SU-DHL-6 (cell line): ENCODE results near the gene NAIF1.

Experiments
- H2AFZ ChIP-seq: fragments of 200-600 bp; sonication (generic); 2 replicates; pipeline ENCODE4 v1.6.1; 2014; ENCODE audit warnings: low read depth, mild to moderate bottlenecking, moderate library complexity, mixed read lengths, antibody characterized with exemption, low read length; ENCODE audit not compliant: severe bottlenecking
- H3F3A ChIP-seq: fragments of 200-600 bp; shearing (Covaris generic); 2 replicates; pipeline ENCODE4 v1.6.0; 2016; ENCODE audit warnings: antibody characterized with exemption, mild to moderate bottlenecking; ENCODE audit not compliant: insufficient read depth
- H3K27ac ChIP-seq: fragments of 200-600 bp; sonication (generic); 2 replicates; pipeline ENCODE4 v1.5.1; 2016; ENCODE audit warnings: low read depth, mild to moderate bottlenecking, low read length, moderate library complexity, mixed read lengths
- H3K27me3 ChIP-seq: fragments of 200-600 bp; sonication (generic), shearing (Covaris generic); 2 replicates; pipeline ENCODE4 v1.6.0; 2014; ENCODE audit warnings: mild to moderate bottlenecking, low read length
- H3K36me3 ChIP-seq: fragments of 200-600 bp; sonication (generic); 2 replicates; pipeline ENCODE4 v1.6.1; 2014; ENCODE audit warnings: mild to moderate bottlenecking, low read length, mixed read lengths
- H3K4me2 ChIP-seq: fragments of 300-600, 200-600 bp; shearing (Covaris generic), sonication (generic); 2 replicates; pipeline ENCODE4 v1.6.0; 2014; ENCODE audit warnings: low read length, low read depth, mild to moderate bottlenecking; ENCODE audit not compliant: poor library complexity, severe bottlenecking
- H3K4me3 ChIP-seq: fragments of 200-600 bp; sonication (generic); 2 replicates; pipeline ENCODE4 v1.5.1; 2014; ENCODE audit warnings: antibody characterized with exemption, low read length, mild to moderate bottlenecking, mixed read lengths; ENCODE audit not compliant: insufficient read depth, poor library complexity, severe bottlenecking
- H3K79me2 ChIP-seq: fragments of 200-600 bp; sonication (generic); 2 replicates; pipeline ENCODE4 v1.6.1; 2014; ENCODE audit warnings: mild to moderate bottlenecking, low read length, moderate library complexity; ENCODE audit not compliant: insufficient read depth
- H3K9ac ChIP-seq: fragments of 200-600 bp; sonication (generic); 2 replicates; pipeline ENCODE4 v1.7.0; 2014; ENCODE audit warnings: mild to moderate bottlenecking, low read length
- H3K9me2 ChIP-seq: fragments of 200-600 bp; sonication (generic); replicated peaks from 2 replicates; pipeline ENCODE4 v1.6.1; 2014; ENCODE audit warnings: low read length; ENCODE audit not compliant: insufficient read depth
- H3K9me3 ChIP-seq: fragments of 200-600 bp; sonication (generic); 2 replicates; pipeline ENCODE4 v1.6.1; 2014; ENCODE audit warnings: low read length, mixed read lengths; ENCODE audit not compliant: insufficient read depth
- H4K20me1 ChIP-seq: fragments of 200-600 bp; sonication (generic); 2 replicates; pipeline ENCODE4 v1.6.1; 2014; ENCODE audit warnings: low read depth, mild to moderate bottlenecking, antibody characterized with exemption, low read length, moderate library complexity, mixed read lengths
- CTCF ChIP-seq: fragments of 200-600 bp; sonication (generic); IDR thresholded peaks from one replicate; pipeline ENCODE4 v1.5.1; 2017; ENCODE audit warnings: antibody characterized with exemption, mild to moderate bottlenecking, low read length, moderate library complexity; ENCODE audit not compliant: insufficient read depth, poor library complexity, severe bottlenecking
- EZH2phosphoT487 ChIP-seq: fragments of 200-600 bp; sonication (generic), shearing (Covaris generic); conservative IDR thresholded peaks from 2 replicates; pipeline ENCODE4 v1.6.1; 2018; ENCODE audit warnings: mild to moderate bottlenecking, antibody characterized with exemption, low read length, moderate library complexity, mixed read lengths

Gene NAIF1

GRCh38 chr9:128065907-128066712, 1.0 kb downstream of the NAIF1 start:
- peak overlapping the region; percentile 60 for H3K9ac ChIP-seq
- no peak overlapping the region for H3K27ac ChIP-seq
- H3K9me2 ChIP-seq = no peaks in the 10 kb centered on the region
- H3F3A ChIP-seq = peaks cover 13% of the 10 kb centered on the region
- H3K4me2 ChIP-seq = peak overlapping the region; percentile 65
- peaks cover 42% of the 10 kb centered on the region for H3K79me2 ChIP-seq
- H3K36me3 ChIP-seq = no peaks in the 10 kb centered on the region
- H3K27me3 ChIP-seq = no peaks in the 10 kb centered on the region
- no peaks in the 10 kb centered on the region for H4K20me1 ChIP-seq
- no peak overlapping the region for H2AFZ ChIP-seq
- peak overlapping the region; percentile 55 for H3K4me3 ChIP-seq
- TF ChIP-seq EZH2phosphoT487 = no peak
- no peak for TF ChIP-seq CTCF
- no peaks in the 10 kb centered on the region for H3K9me3 ChIP-seq

GRCh38 chr9:128062846-128063831, 4.0 kb downstream of the NAIF1 start:
- Histone ChIP-seq H3K79me2 (peaks cover 16% of the 10 kb centered on the region), H3K36me3 (no peaks in the 10 kb centered on the region), H3K27me3 (no peaks in the 10 kb centered on the region), H2AFZ (no peak overlapping the region), H3F3A (0 out of 2 replicates have a peak, but pooled peaks cover under 1% of the 10 kb centered on the region), H3K4me2 (no peak overlapping the region), H3K9me2 (no peaks in the 10 kb centered on the region), H3K9me3 (no peaks in the 10 kb centered on the region), H3K9ac (no peak overlapping the region), H3K27ac (no peak overlapping the region), H4K20me1 (no peaks in the 10 kb centered on the region), H3K4me3 (no peak overlapping the region)
- TF ChIP-seq CTCF = no peak
- no peak for TF ChIP-seq EZH2phosphoT487

GRCh38 chr9:128062279-128062678, 4.8 kb downstream of the NAIF1 start:
- no peaks in the 10 kb centered on the region for H3K9me3 ChIP-seq
- H3F3A ChIP-seq = 0 out of 2 replicates have a peak, but pooled peaks cover 3% of the 10 kb centered on the region
- H3K27me3 ChIP-seq = no peaks in the 10 kb centered on the region
- no peak overlapping the region for H3K4me2 ChIP-seq
- no peak overlapping the region for H3K27ac ChIP-seq
- no peaks in the 10 kb centered on the region for H3K9me2 ChIP-seq
- no peak overlapping the region for H3K4me3 ChIP-seq
- no peak overlapping the region for H2AFZ ChIP-seq
- H4K20me1 ChIP-seq = no peaks in the 10 kb centered on the region
- H3K9ac ChIP-seq = no peak overlapping the region
- H3K79me2 ChIP-seq = peaks cover 16% of the 10 kb centered on the region
- no peaks in the 10 kb centered on the region for H3K36me3 ChIP-seq
- TF ChIP-seq CTCF = no peak
- TF ChIP-seq EZH2phosphoT487 = no peak
